Fibroblast of lung (primary cell): ENCODE measurements around the gene EGLN1. TPM values are rescaled to one million over a fixed set of nuclear protein-coding genes. Genes with fewer than 3 reads are reported as not detected.
A peak's percentile ranks its signal among the peaks of the same experiment; 100 is the strongest.

Experiments
- DNase-seq, 2 donors: peaks; one replicate each; pipeline versions ENCODE4 v3.0.0 to v3.0.0-alpha.2; 2010; ENCODE audit warnings: low read depth in 2 of 2
- H2AFZ ChIP-seq: 2 replicates; pipeline ENCODE4 v1.5.1; 2012; ENCODE audit warnings: low read length, control low read depth, inconsistent platforms
- H3K27ac ChIP-seq: 2 replicates; pipeline ENCODE4 v1.5.1; 2011; ENCODE audit warnings: low read length, control low read depth; ENCODE audit not compliant: insufficient read depth
- H3K27me3 ChIP-seq: 2 replicates; pipeline ENCODE4 v1.5.1; 2011; ENCODE audit warnings: mild to moderate bottlenecking, low read length; ENCODE audit not compliant: control insufficient read depth, insufficient read depth
- H3K36me3 ChIP-seq: 2 replicates; pipeline ENCODE4 v1.5.1; 2011; ENCODE audit warnings: low read length; ENCODE audit not compliant: control insufficient read depth, insufficient read depth
- H3K4me1 ChIP-seq: 2 replicates; pipeline ENCODE4 v1.5.1; 2011; ENCODE audit warnings: low read length; ENCODE audit not compliant: control insufficient read depth, insufficient read depth; ENCODE audit errors: extremely low read depth
- H3K4me2 ChIP-seq: 2 replicates; pipeline ENCODE4 v1.5.1; 2011; ENCODE audit warnings: low read length, control low read depth; ENCODE audit not compliant: insufficient read depth; ENCODE audit errors: extremely low read depth
- H3K4me3 ChIP-seq, 4 experiments: fragments of 200-600 bp in 1 of 4; sonication (generic) in 1 of 4; replicated peaks in 1 of 4; 2 replicates each; pipeline ENCODE4 v1.5.1; 2011 to 2016; ENCODE audit warnings: low read length in 4 of 4, low read depth in 3 of 4, mild to moderate bottlenecking in 3 of 4, control low read depth in 2 of 4, inconsistent platforms in 1 of 4, mixed read lengths in 1 of 4; ENCODE audit not compliant: insufficient read depth in 1 of 4; ENCODE audit errors: control extremely low read depth in 1 of 4
- H3K79me2 ChIP-seq: 2 replicates; pipeline ENCODE4 v1.5.1; 2012; ENCODE audit warnings: mild to moderate bottlenecking, low read length, inconsistent platforms; ENCODE audit not compliant: control insufficient read depth, insufficient read depth
- H3K9ac ChIP-seq: 2 replicates; pipeline ENCODE4 v1.5.1; 2011; ENCODE audit warnings: mild to moderate bottlenecking, low read length, control low read depth; ENCODE audit not compliant: insufficient read depth
- H3K9me3 ChIP-seq: 2 replicates; pipeline ENCODE4 v1.5.1; 2012; ENCODE audit warnings: low read depth, low read length; ENCODE audit not compliant: control insufficient read depth, insufficient read depth
- H4K20me1 ChIP-seq: 2 replicates; pipeline ENCODE4 v1.5.1; 2011; ENCODE audit warnings: low read length; ENCODE audit not compliant: control insufficient read depth, insufficient read depth; ENCODE audit errors: extremely low read depth
- EZH2 ChIP-seq: IDR thresholded peaks from 2 replicates; pipeline ENCODE4 v1.5.1; 2012; ENCODE audit warnings: low read length, control low read depth, mild to moderate bottlenecking; ENCODE audit errors: missing control alignments
- polyA plus RNA-seq, 2 donors: library from polyadenylated mRNA; depleted of rRNA in 1 of 2; stranded (reverse) in 1 of 2; unstranded in 1 of 2; fragments of >200 nt; gene quantifications; 2 replicates each; pipeline ENCODE4 v1.2.1, GENCODE V29; 2011 to 2012; ENCODE audit warnings: missing spikeins in 1 of 2
- total RNA-seq: library from RNA; depleted of rRNA; stranded (reverse); fragments of >200 nt; gene quantifications from 2 replicates; pipeline ENCODE4 v1.2.1, GENCODE V29; 2014
- TF ChIP-seq, protein P1 (sequence below), 2 donors: IDR thresholded peaks in 1 of 2; conservative IDR thresholded peaks in 1 of 2; 1 replicate in 1 of 2; 2 replicates in 1 of 2; pipeline ENCODE4 v1.5.1; 2011 to 2012; ENCODE audit warnings: low read length in 2 of 2, control low read depth in 1 of 2, inconsistent platforms in 1 of 2, low read depth in 1 of 2, mild to moderate bottlenecking in 1 of 2

EGLN1 gene
- total and polyA plus RNA-seq, 2 donors (not counting 1 experiment from before 2014, with no cell fraction given) = 49.3 to 50.9 TPM

DNA sequence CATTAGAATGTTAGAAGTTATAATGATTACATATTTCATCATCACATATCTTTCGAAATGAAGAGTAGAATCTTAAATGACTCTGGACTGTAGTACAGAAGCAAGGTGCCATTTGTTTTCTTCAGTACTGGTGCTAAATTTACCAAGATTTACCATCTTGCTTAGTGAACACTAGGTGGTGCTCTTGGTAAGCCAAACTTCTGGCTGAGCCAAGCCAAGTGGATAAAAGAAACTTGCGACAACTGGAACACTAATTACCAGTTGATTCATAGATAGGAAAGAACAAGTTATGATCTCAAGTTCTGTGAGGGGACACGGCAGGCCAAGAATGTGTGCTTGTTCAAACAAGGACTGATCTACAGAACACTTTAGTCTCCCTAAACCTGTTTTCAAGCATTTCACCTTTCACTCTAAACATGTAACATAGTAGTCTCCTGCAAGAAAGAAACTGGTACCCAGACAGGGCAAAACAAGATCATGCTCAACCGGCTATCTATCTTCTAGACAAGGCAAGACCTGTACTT lies 64.2 kb downstream of the EGLN1 start:
- no peak for TF ChIP-seq EZH2
- TF ChIP-seq, protein P1, sequence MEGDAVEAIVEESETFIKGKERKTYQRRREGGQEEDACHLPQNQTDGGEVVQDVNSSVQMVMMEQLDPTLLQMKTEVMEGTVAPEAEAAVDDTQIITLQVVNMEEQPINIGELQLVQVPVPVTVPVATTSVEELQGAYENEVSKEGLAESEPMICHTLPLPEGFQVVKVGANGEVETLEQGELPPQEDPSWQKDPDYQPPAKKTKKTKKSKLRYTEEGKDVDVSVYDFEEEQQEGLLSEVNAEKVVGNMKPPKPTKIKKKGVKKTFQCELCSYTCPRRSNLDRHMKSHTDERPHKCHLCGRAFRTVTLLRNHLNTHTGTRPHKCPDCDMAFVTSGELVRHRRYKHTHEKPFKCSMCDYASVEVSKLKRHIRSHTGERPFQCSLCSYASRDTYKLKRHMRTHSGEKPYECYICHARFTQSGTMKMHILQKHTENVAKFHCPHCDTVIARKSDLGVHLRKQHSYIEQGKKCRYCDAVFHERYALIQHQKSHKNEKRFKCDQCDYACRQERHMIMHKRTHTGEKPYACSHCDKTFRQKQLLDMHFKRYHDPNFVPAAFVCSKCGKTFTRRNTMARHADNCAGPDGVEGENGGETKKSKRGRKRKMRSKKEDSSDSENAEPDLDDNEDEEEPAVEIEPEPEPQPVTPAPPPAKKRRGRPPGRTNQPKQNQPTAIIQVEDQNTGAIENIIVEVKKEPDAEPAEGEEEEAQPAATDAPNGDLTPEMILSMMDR (conservative IDR thresholded peaks at IDR 0.05 in 1 of 2, IDR thresholded peaks at IDR 0.05 in 1 of 2; ENCODE audit: low read depth in 1 of 2, low read length in 2 of 2) = peak; percentile 79 to 83
- H3K79me2 ChIP-seq = no peaks in the 10 kb centered on the region
- peaks cover 2% of the 10 kb centered on the region for H3K4me1 ChIP-seq
- no peaks in the 10 kb centered on the region for H3K36me3 ChIP-seq
- H3K9ac ChIP-seq = no peak overlapping the region
- peak overlapping the region; percentile 9 for H3K4me2 ChIP-seq
- peak; percentile 73 to 83 for DNase-seq
- no peak overlapping the region for H3K4me3 ChIP-seq
- peak overlapping the region; percentile 6 for H3K27ac ChIP-seq
- no peaks in the 10 kb centered on the region for H4K20me1 ChIP-seq
- H3K27me3 ChIP-seq = no peaks in the 10 kb centered on the region
- H2AFZ ChIP-seq = no peak overlapping the region
- no peaks in the 10 kb centered on the region for H3K9me3 ChIP-seq

DNA sequence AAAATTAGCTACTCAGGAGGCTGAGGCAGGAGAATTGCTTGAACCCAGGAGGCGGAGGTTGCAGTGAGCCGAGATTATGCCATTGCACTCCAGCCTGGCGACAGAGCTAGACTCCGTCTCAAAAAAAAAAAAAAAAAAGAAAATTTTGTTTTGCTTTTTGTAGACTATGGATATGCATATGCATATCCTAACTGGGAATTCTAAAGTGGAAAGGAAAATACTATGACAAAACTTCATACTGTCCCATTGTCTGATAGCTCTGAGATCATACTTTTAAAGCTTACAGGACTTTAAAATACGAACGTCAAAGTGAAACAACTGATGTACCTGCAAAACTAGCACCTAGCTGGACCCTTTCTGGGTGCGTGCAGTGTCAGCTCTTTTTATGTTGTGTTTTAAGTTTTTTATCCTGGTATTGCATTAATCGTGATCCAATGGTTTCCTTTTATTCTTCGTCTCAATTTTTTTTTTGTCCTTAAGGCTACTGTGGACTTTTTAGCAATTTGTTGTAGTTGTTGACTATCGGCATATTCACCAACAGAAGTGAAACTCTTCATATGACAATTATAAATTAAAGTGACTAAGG lies 64.8 kb downstream of the EGLN1 start:
- Histone ChIP-seq H3K27ac (no peak overlapping the region), H3K9me3 (no peaks in the 10 kb centered on the region), H3K4me1 (peaks cover 2% of the 10 kb centered on the region)

DNA sequence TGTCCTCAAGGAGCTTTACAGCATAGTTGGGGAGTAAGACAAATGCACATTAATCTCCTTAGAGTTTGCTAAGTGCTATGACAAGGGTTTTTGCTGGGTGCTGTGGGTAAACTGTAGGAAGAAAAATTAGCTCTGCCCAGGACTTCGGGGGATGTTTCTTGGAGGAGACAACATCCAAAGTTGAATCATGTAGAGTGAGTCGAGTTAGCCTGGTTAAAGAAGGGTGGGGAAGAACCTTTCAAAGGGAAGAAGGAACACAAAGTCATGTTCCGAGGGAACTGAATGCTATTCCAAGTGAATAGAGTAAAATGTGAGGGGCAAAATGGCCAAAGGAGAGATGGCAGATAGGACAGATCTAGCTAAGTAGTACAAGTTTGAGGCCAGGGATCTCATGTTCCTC lies 66.9 kb downstream of the EGLN1 start:
- H3K4me2 ChIP-seq = no peak overlapping the region
- no peaks in the 10 kb centered on the region for H3K79me2 ChIP-seq
- TF ChIP-seq EZH2 = no peak
- TF ChIP-seq, protein P1 (conservative IDR thresholded peaks at IDR 0.05 in 1 of 2, IDR thresholded peaks at IDR 0.05 in 1 of 2; ENCODE audit: low read depth in 1 of 2, low read length in 2 of 2) = no peak
- no peaks in the 10 kb centered on the region for H3K9me3 ChIP-seq
- DNase-seq = no peak
- H3K4me3 ChIP-seq = no peak overlapping the region
- H3K4me1 ChIP-seq = peaks cover 2% of the 10 kb centered on the region
- H3K36me3 ChIP-seq = no peaks in the 10 kb centered on the region
- no peaks in the 10 kb centered on the region for H4K20me1 ChIP-seq
- H2AFZ ChIP-seq = no peak overlapping the region
- no peak overlapping the region for H3K9ac ChIP-seq
- H3K27me3 ChIP-seq = no peaks in the 10 kb centered on the region
- no peak overlapping the region for H3K27ac ChIP-seq

More for the DNA sequence above, 64.8 kb downstream of the EGLN1 start:
- no peaks in the 10 kb centered on the region for H3K36me3 ChIP-seq
- H2AFZ ChIP-seq = no peak overlapping the region
- no peaks in the 10 kb centered on the region for H4K20me1 ChIP-seq
- no peak for DNase-seq
- H3K27me3 ChIP-seq = no peaks in the 10 kb centered on the region
- no peak overlapping the region for H3K4me2 ChIP-seq
- TF ChIP-seq EZH2 = no peak
- TF ChIP-seq, protein P1 (conservative IDR thresholded peaks at IDR 0.05 in 1 of 2, IDR thresholded peaks at IDR 0.05 in 1 of 2; ENCODE audit: low read depth in 1 of 2, low read length in 2 of 2) = no peak
- no peaks in the 10 kb centered on the region for H3K79me2 ChIP-seq
- H3K4me3 ChIP-seq = no peak overlapping the region
- no peak overlapping the region for H3K9ac ChIP-seq
